Stimulated activated CD8-positive, alpha-beta memory T cell treated with anti-CD3 and anti-CD28 coated beads, Interleukin-2, amount 100 ng/mL, for 1 hour (primary cell): ENCODE measurements around the gene OR10H3.
"Not testable (repeated sequence)": the region's sequence is repeated elsewhere in the genome, so short reads cannot be mapped to it uniquely, and the experiment has no call there.

ENCODE experiments used
- DNase-seq, 2 donors: peaks; one replicate each; pipeline ENCODE4 v3.0.0-alpha.2; 2020; ENCODE audit warnings: low read depth in 2 of 2

The OR10H3 gene

GRCh38 chr19:15776991-15777970, 39.5 kb downstream of the OR10H3 start:
- no peak for DNase-seq

GRCh38 chr19:15779756-15780476, 42.1 kb downstream of the OR10H3 start:
- no peak for DNase-seq

- no peak for DNase-seq
These were observed 43.0 kb downstream of the OR10H3 start for GRCh38 chr19:15780610-15781418.

- no peak for DNase-seq
These were observed 43.9 kb downstream of the OR10H3 start for GRCh38 chr19:15781661-15782060.

- DNase-seq: no peak
These were observed 44.4 kb downstream of the OR10H3 start for GRCh38 chr19:15782211-15782610.

- not testable (repeated sequence) for DNase-seq
These were observed 45.1 kb downstream of the OR10H3 start for GRCh38 chr19:15782896-15783295.

- DNase-seq: no peak
These were observed 49.9 kb downstream of the OR10H3 start, which contains the start of gene OR10H5 for GRCh38 chr19:15787611-15788155. TSS of gene OR10H5 (plus strand) at chr19:15787661. CDS start at chr19:15794049, 6,388 bp downstream.

- no peak for DNase-seq
These were observed 50.9 kb downstream of the OR10H3 start for GRCh38 chr19:15788594-15789270.

- no peak for DNase-seq
These were observed 52.3 kb downstream of the OR10H3 start for GRCh38 chr19:15790096-15790495.
